GM12892 (cell line): ENCODE results near the gene LAMC2.

Experiments used
- DNase-seq: peaks from one replicate; pipeline ENCODE4 v3.0.0; 2011; ENCODE audit not compliant: insufficient read length
- FAIRE-seq: peaks from 2 replicates; lab custom pipeline; 2011; peaks lifted over from hg19 to GRCh38; lab: Jason Lieb, UNC
- POLR2A ChIP-seq: IDR thresholded peaks from 2 replicates; pipeline ENCODE4 v1.6.1; 2011; ENCODE audit warnings: low read depth, low read length, control low read depth
- POLR2AphosphoS5 ChIP-seq: IDR thresholded peaks from 2 replicates; pipeline ENCODE4 v1.6.1; 2011; ENCODE audit warnings: low read depth, low read length, control low read depth
- TAF1 ChIP-seq: IDR thresholded peaks from 2 replicates; pipeline ENCODE4 v1.6.1; 2011; ENCODE audit warnings: low read depth, mild to moderate bottlenecking, control low read depth, low read length, borderline replicate concordance

LAMC2 gene

DNA sequence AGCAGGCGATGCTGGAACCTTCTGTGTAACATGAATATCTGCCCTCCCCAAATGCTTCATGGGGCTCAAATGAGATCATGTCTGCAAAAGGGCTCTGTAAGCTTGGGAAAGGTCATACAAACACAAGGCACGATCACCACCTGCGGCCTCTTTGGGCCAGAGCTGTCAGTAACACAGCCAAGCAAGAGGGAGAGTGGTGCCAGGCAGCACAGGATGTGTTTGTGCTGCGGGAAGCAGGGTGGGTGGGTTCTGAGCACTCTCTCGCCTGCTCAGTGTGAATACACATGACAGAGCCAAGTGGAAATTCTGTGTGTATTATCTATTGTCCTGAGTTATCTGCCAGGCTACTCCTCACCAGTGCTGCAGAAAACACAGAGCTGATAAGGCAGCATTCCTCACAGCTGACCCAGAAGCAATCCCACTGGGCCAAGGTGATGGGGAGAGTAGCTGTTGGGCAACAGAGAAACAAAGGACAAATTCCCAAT lies 101.2 kb downstream of the LAMC2 start:
- FAIRE-seq = no peak
- TF ChIP-seq POLR2A (no peak), POLR2AphosphoS5 (no peak), TAF1 (no peak)
- no peak for DNase-seq

DNA sequence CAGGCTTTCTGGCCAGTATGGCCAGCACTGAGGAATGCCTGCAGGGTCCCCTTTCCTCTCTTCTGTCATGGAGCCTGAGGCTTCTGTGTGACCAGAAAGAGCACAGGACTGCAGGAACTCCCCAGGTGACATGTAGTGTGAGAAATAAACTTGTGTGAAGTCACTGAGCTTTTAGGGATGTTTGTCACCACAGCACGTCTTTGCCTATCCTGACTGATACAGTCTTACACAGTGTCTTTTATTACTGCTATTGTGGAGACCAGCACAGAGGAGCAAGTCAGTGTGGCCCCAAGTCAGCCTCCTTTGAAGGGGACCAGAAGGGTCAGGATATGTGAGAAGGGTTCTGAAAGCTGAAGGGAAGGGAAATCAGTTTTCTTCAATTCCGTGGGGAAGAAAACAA lies 102.5 kb downstream of the LAMC2 start:
- FAIRE-seq = no peak
- DNase-seq = no peak
- TF ChIP-seq TAF1 = no peak
- no peak for TF ChIP-seq POLR2A
- no peak for TF ChIP-seq POLR2AphosphoS5

DNA sequence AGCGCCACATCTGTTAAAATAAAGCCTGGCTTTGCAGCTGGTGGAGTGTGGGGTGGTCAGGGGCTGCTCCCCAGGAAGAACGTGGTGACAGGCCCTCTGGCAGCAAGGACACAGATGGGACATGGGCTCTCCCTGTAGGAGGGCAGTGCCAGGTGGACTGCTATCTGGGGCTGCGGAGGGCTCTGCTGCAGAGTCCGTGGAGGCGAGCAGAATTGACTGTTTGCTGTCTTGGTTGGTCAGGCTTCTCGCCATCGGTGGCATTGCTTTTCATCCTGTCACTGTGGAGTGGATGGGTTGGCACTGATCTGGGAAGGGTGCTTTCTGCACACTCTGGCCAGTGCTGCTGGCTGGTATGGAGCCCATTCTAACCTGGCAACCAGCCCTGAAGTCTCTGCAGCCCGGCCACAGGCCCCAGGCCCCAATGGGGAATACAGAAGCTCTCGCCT lies 103.0 kb downstream of the LAMC2 start:
- FAIRE-seq = no peak

DNA sequence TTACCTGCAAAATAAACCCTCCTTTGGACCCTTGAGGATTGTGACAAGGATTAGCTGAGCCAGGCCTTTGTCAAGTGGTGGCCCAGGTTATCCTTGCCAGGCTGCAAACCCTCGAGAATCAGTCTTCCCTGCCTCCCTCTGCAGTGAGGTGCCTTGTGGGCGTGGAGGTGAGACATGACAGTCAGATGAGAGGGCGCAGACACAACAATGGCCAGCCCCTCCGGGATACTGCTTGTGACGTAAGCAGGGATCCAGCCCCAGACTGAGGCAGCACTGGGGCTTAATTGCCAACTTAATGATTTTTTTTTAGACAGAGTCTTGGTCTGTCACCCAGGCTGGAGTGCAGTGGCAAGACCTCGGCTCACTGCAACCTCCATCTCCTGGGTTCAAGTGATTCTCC lies 104.6 kb downstream of the LAMC2 start:
- FAIRE-seq (no peak), DNase-seq (no peak)
- TF ChIP-seq TAF1 = no peak
- no peak for TF ChIP-seq POLR2A
- TF ChIP-seq POLR2AphosphoS5 = no peak

More for the DNA sequence above, 103.0 kb downstream of the LAMC2 start:
- TF ChIP-seq POLR2AphosphoS5 (no peak), TAF1 (no peak), POLR2A (no peak)
- no peak for DNase-seq

DNA sequence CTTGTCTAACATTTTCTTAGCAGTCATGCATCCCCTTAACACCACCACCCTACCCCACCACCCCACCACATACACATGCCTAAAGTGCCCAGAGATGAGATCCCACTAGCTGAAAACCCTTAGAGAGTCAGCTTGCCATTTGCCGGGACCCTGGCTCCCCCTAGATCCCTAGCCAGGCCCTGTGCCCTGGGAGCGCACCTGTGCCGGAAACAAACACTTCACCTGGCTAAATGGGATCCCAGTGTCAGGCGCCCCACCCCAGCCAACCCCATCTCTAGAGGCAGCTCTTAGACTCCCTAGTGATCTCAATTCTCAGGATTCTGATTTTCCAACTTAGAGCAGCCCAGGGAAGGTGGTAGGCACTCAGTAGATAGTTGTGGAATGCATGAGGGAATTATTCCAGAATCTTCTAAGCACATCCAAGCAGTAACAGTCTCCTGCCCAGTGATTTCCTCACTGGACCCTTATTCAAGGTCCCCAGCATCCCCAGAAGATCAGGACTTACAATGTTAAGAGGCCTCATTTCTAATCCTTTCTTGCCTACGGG lies 105.2 kb downstream of the LAMC2 start:
- FAIRE-seq = no peak
- TF ChIP-seq POLR2AphosphoS5 = no peak
- no peak for TF ChIP-seq TAF1
- no peak for TF ChIP-seq POLR2A
- no peak for DNase-seq

DNA sequence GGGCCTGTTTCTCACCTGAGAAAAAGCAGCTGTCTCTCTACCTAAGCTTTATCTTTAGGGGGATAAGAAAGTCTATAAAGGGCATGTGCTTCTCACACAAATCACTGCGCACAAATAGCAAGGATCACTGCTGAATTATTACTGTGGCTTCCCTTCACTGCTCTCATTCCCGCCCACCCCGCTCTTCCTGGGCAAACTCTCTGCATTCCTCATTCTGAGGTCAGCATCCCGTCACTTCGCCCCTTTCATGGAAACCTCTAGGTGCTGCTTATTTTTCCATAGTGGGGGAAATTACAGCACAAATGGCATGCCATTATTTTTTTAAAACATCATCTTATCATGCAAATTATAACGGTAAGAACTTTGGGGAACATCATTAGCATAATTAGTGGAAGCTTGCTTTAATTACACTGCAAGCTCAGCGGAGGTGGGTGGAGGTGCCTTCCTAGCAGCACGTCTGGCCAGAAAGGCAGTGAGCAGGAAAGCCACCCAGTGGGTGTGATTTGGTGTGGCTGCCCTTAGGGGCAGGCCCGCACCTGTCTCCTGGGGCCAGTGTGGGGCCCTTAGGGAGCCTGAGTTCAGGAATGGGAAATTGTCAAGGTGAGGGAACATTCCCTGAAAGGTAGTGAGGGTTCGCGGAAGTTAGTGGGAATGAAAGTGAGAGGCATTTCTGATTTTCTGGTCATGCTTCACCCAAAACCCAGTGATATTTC lies 105.9 kb downstream of the LAMC2 start:
- no peak for FAIRE-seq
- DNase-seq = no peak
- TF ChIP-seq TAF1 (no peak), POLR2A (no peak), POLR2AphosphoS5 (no peak)

DNA sequence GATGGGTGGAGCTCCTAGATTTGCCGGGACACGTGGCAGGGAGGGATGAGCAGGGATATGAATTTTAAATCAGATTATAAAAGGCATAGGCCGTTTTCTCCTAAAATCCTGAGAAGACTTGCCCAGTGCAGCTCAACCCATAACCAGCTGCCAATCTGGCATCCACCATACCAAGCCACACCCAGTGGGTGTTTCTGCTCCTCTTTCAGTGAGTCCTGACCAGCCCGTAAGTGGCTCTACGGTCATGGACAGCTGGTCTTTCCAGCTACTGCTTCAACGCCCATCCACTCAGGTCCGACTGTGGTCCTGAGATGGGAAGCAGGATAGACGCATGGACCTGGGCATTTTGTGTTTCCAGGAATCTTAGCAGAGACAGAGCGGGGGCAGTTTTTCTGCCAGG lies 107.2 kb downstream of the LAMC2 start:
- FAIRE-seq (no peak), DNase-seq (no peak)
- TF ChIP-seq TAF1 (no peak), POLR2A (no peak), POLR2AphosphoS5 (no peak)

DNA sequence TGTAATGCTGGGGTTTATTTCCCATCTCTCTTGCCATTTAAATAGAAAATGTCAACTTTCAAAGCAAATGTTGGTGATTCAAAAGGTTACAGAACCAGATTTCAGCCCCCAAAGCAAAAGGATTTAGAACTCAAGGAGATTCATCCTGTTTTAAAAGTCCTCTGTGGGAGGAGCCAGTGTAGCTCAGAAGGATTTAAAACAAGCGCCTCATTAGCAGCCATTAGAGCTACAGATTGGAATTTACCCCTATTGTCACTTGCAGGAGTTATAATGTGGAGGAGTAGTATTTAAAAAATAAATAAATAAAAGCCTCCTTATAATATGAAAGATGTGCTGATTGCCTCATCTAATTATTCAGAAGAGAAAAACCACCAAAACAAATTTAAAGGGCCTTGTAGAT lies 107.8 kb downstream of the LAMC2 start:
- FAIRE-seq (no peak), DNase-seq (no peak)
- TF ChIP-seq POLR2AphosphoS5 (no peak), POLR2A (no peak)
